ENCODE measurements around the gene RHBDF2. TPM values are rescaled to one million over a fixed set of nuclear protein-coding genes. Genes with fewer than 3 reads are reported as not detected.

Gene RHBDF2
- total RNA-seq, 4 donors from 2014 or later, result 53.7 to 76.1 (median 62.6) TPM

DNA sequence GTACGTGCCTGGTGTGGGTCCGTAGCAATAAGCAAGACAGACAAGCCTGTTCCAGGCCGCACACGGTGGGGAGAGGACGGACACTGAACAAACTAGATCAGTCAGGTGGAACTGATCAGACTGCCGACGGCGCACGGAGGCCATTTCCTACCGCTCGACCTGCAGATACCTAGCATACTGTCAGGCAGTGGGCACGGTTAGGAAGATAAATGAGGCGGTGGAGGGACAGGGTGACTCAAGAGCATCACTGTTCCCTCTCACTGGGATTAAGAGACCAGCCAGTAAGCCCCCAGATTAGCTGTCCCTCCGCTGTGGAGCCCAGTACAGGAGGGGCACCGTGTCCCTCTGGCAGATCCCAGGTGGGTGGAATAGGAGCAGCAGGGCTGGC lies 29.0 kb downstream of the RHBDF2 start:
- no peak overlapping the region for H3K4me3 ChIP-seq (ENCODE audit: low read depth, poor library complexity, severe bottlenecking)
- intact Hi-C loops (cut with DNase I; ENCODE audit: low total_unique reads), result no loop called here
- DNase-seq (ENCODE audit: low spot score in 2 of 2), result no peak
- WGBS, 2 donors, result 80 to 91% methylated on average over 14 to 15 of the region's 15 CpGs
- TF ChIP-seq CTCF (IDR thresholded peaks at IDR 0.05), result no peak
- no peak for TF ChIP-seq POLR2A (IDR thresholded peaks at IDR 0.05)

GRCh38 chr17:76471498-76472257 lies 29.5 kb downstream of the RHBDF2 start:
- WGBS, 2 donors, result 89 to 93% methylated on average over 32 to 34 of the region's 35 CpGs
- DNase-seq (ENCODE audit: low spot score in 2 of 2), result no peak
- intact Hi-C loops (cut with DNase I; ENCODE audit: low total_unique reads), result no loop called here
- H3K4me3 ChIP-seq (ENCODE audit: low read depth, poor library complexity, severe bottlenecking), result no peak overlapping the region
- no peak for TF ChIP-seq CTCF (IDR thresholded peaks at IDR 0.05)
- no peak for TF ChIP-seq POLR2A (IDR thresholded peaks at IDR 0.05)

DNA sequence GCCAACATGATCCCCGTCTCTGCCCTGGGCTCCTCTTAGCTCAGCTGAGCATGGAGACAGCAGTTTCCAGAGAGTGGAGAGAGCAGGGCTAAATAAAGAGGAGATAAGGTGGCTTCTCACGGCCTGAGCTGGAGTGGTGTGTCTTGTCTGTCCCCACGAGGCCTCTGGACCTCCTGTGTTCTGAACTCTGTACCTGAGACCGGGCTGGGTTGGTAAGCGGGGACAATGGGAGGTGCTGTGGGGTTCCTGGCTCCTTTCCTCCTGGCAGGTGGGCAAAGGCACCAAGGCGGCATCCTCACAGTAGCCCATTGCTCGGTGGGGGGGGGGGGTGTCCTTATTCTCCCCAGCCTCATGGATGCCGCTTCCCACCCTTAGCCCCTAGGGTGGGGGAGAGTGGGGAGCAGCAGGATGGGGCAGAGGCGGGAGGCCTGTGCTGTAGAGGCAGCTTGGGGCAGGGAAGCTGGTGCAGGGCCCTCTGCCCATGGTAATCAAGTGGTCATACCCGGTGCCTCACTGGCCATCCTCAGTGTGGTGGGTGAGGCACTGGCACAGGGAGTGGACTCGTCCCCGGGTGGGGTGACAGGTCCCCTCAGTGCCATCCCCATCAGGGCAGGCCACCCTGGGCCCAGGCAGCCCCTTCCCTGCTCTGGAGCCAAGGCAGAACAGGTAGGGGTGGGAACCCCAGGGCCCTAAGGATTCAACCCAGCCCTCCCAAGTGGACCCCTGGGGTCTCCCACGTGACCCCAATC lies 31.1 kb downstream of the RHBDF2 start:
- DNase-seq (ENCODE audit: low spot score in 2 of 2), result no peak
- intact Hi-C loops (cut with DNase I; ENCODE audit: low total_unique reads), result no loop called here
- TF ChIP-seq POLR2A (IDR thresholded peaks at IDR 0.05), result no peak
- no peak for TF ChIP-seq CTCF (IDR thresholded peaks at IDR 0.05)
- WGBS, 2 donors, result 85 to 89% methylated on average over 13 of the region's 13 CpGs
- H3K4me3 ChIP-seq (ENCODE audit: low read depth, poor library complexity, severe bottlenecking), result no peak overlapping the region

DNA sequence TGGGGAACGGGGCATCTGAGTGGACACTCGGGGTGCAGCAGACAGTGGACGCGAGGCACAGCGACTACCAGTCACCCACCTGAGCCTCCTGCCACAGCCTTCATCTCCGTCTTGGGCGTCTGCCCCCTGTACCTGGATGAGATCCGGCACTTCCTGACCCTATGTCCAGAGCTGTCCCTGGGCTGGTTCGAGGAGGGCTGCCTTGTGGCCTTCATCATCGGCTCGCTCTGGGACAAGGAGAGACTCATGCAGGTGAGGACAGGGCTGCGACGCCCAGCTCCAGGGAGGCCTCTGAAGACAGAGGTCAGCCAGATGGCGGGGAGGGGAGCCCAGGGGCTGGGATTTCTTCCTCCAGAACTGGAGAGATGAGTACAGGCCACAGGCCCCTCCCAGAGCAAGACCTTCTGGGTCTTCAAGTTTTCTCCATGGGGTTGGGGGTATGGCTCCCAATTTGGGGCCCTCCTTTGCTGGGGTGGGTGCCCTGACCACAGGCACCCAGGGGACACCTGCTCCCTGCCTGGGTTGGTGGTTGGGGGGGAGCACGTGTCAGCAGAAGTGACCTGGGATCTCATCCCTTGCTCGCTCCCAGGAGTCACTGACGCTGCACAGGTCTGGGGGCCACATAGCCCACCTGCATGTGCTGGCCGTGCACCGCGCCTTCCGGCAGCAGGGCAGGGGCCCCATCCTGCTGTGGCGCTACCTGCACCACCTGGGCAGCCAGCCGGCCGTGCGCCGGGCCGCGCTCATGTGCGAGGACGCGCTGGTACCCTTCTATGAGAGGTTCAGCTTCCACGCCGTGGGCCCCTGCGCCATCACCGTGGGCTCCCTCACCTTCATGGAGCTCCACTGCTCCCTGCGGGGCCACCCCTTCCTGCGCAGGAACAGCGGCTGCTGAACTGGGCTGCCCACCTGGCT lies 31.9 kb downstream of the RHBDF2 start:
- no peak overlapping the region for H3K4me3 ChIP-seq (ENCODE audit: low read depth, poor library complexity, severe bottlenecking)
- no peak for TF ChIP-seq POLR2A (IDR thresholded peaks at IDR 0.05)
- TF ChIP-seq CTCF (IDR thresholded peaks at IDR 0.05), result no peak
- no peak for DNase-seq (ENCODE audit: low spot score in 2 of 2)
- WGBS, 2 donors, result 93 to 94% methylated on average over 28 to 33 of the region's 38 CpGs
- intact Hi-C loops (cut with DNase I; ENCODE audit: low total_unique reads), result no loop called here

DNA sequence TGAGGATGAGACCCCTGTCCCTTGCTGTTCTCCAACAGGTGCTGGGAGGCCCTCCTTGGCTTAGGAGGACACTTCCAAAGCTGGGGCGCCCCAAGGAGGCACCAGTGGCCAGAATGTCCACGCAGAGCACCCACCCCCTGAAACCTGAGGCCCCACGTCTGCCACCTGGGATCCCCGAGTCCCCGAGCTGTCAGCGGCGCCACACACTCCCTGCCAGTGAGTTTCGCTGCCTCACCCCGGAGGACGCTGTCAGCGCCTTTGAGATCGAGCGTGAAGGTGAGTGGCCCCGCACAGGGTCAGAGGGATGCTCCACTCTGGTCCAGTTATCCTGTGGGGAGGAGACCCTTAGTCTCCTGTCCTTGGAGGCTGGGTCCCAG lies 32.6 kb downstream of the RHBDF2 start:
- no peak overlapping the region for H3K4me3 ChIP-seq (ENCODE audit: low read depth, poor library complexity, severe bottlenecking)
- intact Hi-C loops (cut with DNase I; ENCODE audit: low total_unique reads), result no loop called here
- DNase-seq (ENCODE audit: low spot score in 2 of 2), result no peak
- 93% methylated on average over 14 of the region's 14 CpGs; no CpG with 5 or more reads in 1 of the 2 donors for WGBS, 2 donors
- TF ChIP-seq POLR2A (IDR thresholded peaks at IDR 0.05), result no peak
- TF ChIP-seq CTCF (IDR thresholded peaks at IDR 0.05), result no peak
